ENCODE measurements around the gene SPEM3.

The SPEM3 gene

DNA sequence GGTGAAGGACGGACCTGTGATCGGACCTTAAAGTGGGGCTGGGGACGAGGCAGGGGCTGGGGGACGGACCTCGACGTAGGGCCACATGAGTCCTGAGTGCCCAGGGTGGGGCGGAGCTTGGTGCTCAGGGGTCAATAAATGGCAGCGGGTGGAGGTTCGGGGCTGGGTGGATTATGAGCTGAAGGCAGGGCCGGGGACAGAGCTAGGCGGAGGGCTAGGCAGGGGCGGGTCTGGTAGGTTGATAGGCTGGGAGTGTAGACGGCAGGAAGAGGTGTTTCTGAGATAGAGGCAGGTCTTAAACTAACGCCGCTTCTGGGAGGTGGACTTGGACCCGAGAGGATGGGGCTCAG, 16.9 kb downstream of the SPEM3 start:
- Histone ChIP-seq H3K27ac (ENCODE audit: low read depth, low read length) (peak overlapping the region; percentile 81; the same call in 1 of the 2 replicates), H3K4me3 (ENCODE audit: low read length) (peak overlapping the region; percentile 68), H3K36me3 (ENCODE audit: insufficient read depth, low read length) (no peaks in the 10 kb centered on the region), H3K9me3 (ENCODE audit: insufficient read depth, low read depth, low read length) (no peaks in the 10 kb centered on the region), H3K9ac (ENCODE audit: low read depth, low read length) (peak overlapping the region; percentile 62; the same call in 1 of the 2 replicates), H3K4me1 (ENCODE audit: insufficient read depth, low read length) (peaks cover 19% of the 10 kb centered on the region), H3K27me3 (ENCODE audit: insufficient read depth, low read length) (peaks cover 5% of the 10 kb centered on the region; the same call in 1 of the 2 replicates)
- WGBS = 2% methylated on average over 16 of the region's 16 CpGs

DNA sequence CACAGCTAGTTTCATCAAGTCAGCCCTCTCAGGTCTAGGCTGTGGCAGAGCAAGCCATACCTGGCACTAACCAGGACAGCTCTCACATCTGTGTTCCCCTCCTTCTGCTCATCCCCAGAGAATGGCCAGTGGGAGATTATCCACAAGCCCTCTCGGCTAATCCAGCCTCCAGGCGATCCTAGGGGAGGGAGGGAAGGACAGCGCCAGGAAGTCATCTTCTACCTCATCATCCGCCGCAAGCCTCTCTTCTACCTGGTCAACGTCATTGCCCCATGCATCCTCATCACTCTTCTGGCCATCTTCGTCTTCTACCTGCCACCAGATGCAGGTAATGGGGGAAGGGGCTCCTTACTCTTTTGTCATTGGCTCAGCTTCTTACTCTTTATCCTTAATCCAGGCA, 19.8 kb downstream of the SPEM3 start:
- H3K27me3 ChIP-seq (ENCODE audit: insufficient read depth, low read length) = no peaks in the 10 kb centered on the region
- H3K4me1 ChIP-seq (ENCODE audit: insufficient read depth, low read length) = peaks cover 11% of the 10 kb centered on the region
- no peaks in the 10 kb centered on the region for H3K36me3 ChIP-seq (ENCODE audit: insufficient read depth, low read length)
- WGBS = 88% methylated on average over 7 of the region's 7 CpGs
- H3K9me3 ChIP-seq (ENCODE audit: insufficient read depth, low read depth, low read length) = no peaks in the 10 kb centered on the region
- H3K4me3 ChIP-seq (ENCODE audit: low read length) = no peak overlapping the region
- no peak overlapping the region for H3K27ac ChIP-seq (ENCODE audit: low read depth, low read length)
- no peak overlapping the region for H3K9ac ChIP-seq (ENCODE audit: low read depth, low read length)

DNA sequence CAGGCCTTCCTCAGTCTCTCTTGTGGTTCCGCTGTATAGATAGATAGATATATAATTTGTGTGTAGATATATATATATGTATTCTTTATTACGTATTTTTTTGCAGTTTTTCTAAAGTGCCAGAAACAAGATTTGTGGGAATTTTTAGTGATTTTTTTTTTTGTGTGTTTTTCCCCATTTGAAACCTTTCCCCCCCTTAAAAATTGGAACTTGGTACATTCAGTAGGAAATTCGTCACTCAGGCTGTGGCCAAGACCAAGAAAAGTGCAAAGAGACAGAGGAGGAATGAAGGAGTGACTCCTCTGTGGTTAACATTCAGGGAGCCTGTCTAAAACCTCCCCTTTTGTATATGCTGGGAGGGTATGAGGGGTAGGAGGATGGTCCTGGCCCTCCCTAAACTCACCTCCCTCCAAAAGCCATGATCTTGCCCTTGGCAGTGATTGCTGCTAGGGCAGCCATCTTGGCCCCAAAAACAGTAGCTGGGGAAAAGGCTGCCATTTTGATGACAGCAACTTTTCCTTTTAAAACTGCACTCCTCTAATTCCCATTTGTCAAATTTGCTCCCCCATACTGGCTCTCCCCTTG, 31.4 kb downstream of the SPEM3 start:
- H3K27ac ChIP-seq (ENCODE audit: low read depth, low read length) = peak overlapping the region; percentile 40
- H3K4me1 ChIP-seq (ENCODE audit: insufficient read depth, low read length) = peaks cover 7% of the 10 kb centered on the region
- no peak overlapping the region for H3K9ac ChIP-seq (ENCODE audit: low read depth, low read length)
- H3K4me3 ChIP-seq (ENCODE audit: low read length) = no peak overlapping the region
- H3K9me3 ChIP-seq (ENCODE audit: insufficient read depth, low read depth, low read length) = no peaks in the 10 kb centered on the region
- H3K36me3 ChIP-seq (ENCODE audit: insufficient read depth, low read length) = 0 out of 2 replicates have a peak, but pooled peaks cover 6% of the 10 kb centered on the region
- 80% methylated on average over 2 of the region's 3 CpGs for WGBS
- no peaks in the 10 kb centered on the region for H3K27me3 ChIP-seq (ENCODE audit: insufficient read depth, low read length)

DNA sequence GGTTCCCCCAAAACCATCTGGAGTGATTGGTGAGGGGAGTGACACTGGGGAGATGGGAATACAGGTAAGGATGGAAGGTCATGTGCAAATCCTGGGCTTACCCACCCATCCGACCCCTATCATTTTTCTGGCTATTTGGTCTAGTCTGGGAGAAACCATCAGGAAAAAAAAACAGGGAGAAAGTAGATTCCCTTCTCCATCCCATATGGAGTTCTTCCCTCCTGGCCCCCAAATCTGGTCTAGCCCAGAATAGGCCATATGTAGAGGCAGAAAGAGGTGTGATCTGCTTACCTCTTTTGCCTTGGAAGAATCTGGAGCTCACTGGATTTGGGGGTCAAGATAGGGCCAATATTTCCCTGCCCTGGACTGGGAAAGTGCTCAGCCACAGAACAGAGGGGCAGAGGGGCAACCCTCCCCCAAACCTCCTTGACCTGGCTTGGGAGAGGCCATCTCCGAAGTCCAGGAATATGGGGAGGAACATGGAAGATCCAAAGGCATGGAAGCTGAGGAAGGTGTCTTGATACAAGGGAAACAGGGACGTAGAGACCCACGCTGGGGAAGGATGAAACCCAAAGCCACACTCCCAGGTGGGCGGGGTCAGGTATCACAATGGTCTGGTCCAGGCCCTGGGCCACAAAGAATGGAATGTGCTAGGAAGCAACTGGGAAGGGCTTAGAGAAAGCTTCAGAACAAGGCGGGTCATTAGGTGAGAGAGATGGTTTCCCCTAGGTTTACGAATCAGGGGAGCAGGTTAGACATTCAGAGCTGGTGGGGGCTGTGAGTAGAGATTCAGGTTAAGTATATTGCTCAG, 32.4 kb downstream of the SPEM3 start:
- Histone ChIP-seq H3K4me1 (ENCODE audit: insufficient read depth, low read length) (peaks cover 7% of the 10 kb centered on the region), H3K9me3 (ENCODE audit: insufficient read depth, low read depth, low read length) (no peaks in the 10 kb centered on the region), H3K9ac (ENCODE audit: low read depth, low read length) (no peak overlapping the region), H3K27ac (ENCODE audit: low read depth, low read length) (no peak overlapping the region; the same call in 1 of the 2 replicates), H3K36me3 (ENCODE audit: insufficient read depth, low read length) (0 out of 2 replicates have a peak, but pooled peaks cover 6% of the 10 kb centered on the region), H3K4me3 (ENCODE audit: low read length) (no peak overlapping the region), H3K27me3 (ENCODE audit: insufficient read depth, low read length) (no peaks in the 10 kb centered on the region)
- 69% methylated on average over 7 of the region's 7 CpGs for WGBS

DNA sequence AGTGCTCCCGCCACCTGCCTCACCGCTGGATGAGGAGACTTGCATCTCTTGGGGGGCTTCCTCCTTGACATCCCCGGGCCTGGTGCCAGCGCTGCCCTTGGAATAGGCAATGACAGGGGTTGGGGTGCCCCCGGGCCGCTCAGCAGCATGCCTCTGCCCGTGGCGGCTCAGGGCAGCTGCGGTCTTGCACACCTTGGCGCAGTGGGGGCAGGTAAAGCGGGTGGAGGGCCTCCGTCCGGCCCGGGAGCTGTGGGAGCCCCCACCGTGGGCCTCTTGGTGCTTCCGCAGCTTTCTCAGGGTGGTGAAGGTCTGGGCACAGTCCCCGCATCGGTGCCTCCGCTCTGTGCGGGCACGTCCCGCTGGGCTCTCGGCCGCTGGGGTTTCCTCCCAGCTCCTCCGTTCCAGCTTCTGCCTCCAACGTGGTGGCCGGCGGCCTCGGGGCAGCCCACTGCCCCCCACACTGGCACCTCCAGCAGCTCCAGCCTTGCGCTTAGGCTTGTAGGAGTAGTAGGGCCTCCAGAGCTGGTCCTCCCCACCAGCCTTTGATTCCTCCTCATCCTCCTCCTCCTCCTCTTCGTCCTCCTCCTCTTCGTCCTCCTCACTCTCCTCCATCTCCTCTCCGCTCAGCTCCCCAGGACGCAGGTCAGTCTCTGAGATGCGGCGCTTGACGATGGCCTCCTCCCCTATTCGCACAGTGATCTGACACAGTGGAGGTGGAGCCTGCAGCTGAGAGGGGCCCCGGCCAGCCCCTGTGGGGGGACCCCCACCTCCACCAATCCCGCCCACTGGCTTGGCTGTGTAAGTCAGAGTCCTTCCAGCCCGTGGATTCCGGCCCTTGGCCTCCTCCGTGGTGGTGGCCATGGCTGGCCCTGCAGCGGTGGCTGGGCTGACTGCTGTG, 34.1 kb downstream of the SPEM3 start:
- no peak overlapping the region; the same call in 1 of the 2 replicates for H3K9ac ChIP-seq (ENCODE audit: low read depth, low read length)
- H3K27me3 ChIP-seq (ENCODE audit: insufficient read depth, low read length) = no peaks in the 10 kb centered on the region

DNA sequence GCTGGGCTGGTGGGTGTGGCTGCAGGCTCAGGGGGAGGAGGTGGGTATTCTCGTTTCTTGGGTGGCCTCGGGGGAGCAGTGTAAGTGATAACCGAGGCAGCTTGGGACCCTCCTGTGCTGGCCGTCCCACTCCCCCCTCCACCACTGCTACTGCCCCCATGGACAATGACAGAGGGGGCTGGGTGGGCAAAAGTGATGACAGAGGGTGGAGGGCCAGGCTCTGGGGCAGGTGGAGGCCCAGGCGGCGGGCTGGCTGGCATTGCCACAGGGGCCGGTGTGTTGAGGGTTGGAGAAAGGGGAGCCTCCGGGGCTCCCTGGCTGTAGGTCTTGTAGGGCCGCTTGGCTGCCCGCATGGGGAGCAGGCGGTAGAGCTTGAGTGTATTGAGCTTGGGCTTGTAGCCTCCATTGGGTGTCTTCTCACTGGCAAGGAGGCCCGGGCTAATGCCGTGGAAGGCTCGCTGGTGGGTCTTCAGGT, 34.8 kb downstream of the SPEM3 start:
- no peak overlapping the region for H3K4me3 ChIP-seq (ENCODE audit: low read length)
- H3K27me3 ChIP-seq (ENCODE audit: insufficient read depth, low read length) = no peaks in the 10 kb centered on the region
- H3K36me3 ChIP-seq (ENCODE audit: insufficient read depth, low read length) = peaks cover 15% of the 10 kb centered on the region
- H3K4me1 ChIP-seq (ENCODE audit: insufficient read depth, low read length) = peaks cover 7% of the 10 kb centered on the region
- 91% methylated on average over 11 of the region's 14 CpGs for WGBS
- no peak overlapping the region for H3K9ac ChIP-seq (ENCODE audit: low read depth, low read length)
- H3K9me3 ChIP-seq (ENCODE audit: insufficient read depth, low read depth, low read length) = no peaks in the 10 kb centered on the region
- no peak overlapping the region for H3K27ac ChIP-seq (ENCODE audit: low read depth, low read length)

More for the DNA sequence above, 34.1 kb downstream of the SPEM3 start:
- H3K9me3 ChIP-seq (ENCODE audit: insufficient read depth, low read depth, low read length) = no peaks in the 10 kb centered on the region
- no peak overlapping the region for H3K4me3 ChIP-seq (ENCODE audit: low read length)
- H3K27ac ChIP-seq (ENCODE audit: low read depth, low read length) = no peak overlapping the region
- H3K36me3 ChIP-seq (ENCODE audit: insufficient read depth, low read length) = peaks cover 15% of the 10 kb centered on the region
- peaks cover 7% of the 10 kb centered on the region for H3K4me1 ChIP-seq (ENCODE audit: insufficient read depth, low read length)
- WGBS = 95% methylated on average over 44 of the region's 44 CpGs

DNA sequence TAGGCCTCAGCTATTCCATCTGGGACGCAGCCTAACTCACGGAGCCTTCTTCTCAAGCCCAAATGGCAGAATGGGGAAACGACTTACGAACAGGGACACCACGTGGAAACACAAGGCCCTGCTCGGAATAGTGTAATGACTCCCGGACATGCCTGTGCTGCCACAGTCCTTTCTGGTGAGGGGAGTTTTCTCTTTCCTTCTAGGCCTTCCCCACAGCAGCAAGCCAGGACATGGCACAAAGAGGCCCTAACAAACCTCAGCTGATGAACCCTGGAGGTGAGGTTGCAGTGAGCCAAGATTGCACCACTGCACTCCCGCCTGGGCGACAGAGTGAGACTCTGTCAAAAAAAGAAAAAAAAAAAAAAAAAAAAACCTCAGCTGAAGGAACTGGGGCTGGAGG, 35.4 kb downstream of the SPEM3 start:
- Histone ChIP-seq H3K4me3 (ENCODE audit: low read length) (no peak overlapping the region), H3K9ac (ENCODE audit: low read depth, low read length) (no peak overlapping the region), H3K27me3 (ENCODE audit: insufficient read depth, low read length) (no peaks in the 10 kb centered on the region), H3K4me1 (ENCODE audit: insufficient read depth, low read length) (peaks cover 7% of the 10 kb centered on the region), H3K9me3 (ENCODE audit: insufficient read depth, low read depth, low read length) (no peaks in the 10 kb centered on the region), H3K27ac (ENCODE audit: low read depth, low read length) (no peak overlapping the region), H3K36me3 (ENCODE audit: insufficient read depth, low read length) (peaks cover 17% of the 10 kb centered on the region)
- WGBS = 93% methylated on average over 9 of the region's 9 CpGs

DNA sequence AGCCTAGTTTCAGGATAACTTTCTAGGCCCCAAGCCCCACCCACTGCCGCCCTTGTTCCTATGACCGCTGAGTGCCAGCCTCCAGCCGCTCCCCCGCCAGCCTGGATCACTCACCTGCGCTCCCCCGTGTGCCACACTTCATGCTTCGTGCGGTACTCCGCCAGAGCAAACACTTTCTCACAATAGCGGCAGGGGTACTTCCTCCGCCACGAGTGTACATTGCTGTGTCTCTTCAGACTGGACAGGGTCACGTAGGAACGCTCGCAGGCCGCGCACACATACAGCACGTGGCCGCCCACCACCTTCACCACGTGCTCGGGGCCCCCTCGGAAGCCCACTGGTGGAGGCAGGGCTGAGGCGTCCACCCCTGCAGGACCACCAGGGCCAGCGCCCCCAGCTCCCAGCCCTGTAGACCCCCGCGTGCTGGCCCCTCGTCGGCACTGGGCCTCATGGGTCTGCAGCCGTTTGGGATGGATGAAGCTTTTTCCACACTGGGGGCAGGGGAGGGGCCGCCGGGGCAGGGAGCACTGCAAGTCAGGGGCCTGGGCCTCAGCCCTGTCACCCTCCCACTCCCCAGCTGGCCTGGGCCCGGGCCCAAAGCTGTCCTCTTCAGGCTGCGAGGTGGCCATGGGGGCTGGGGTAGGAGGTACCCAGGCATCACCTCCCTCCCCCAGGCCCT, 37.1 kb downstream of the SPEM3 start:
- Histone ChIP-seq H3K9me3 (ENCODE audit: insufficient read depth, low read depth, low read length) (no peaks in the 10 kb centered on the region), H3K4me1 (ENCODE audit: insufficient read depth, low read length) (peaks cover 7% of the 10 kb centered on the region), H3K27ac (ENCODE audit: low read depth, low read length) (no peak overlapping the region), H3K27me3 (ENCODE audit: insufficient read depth, low read length) (no peaks in the 10 kb centered on the region), H3K4me3 (ENCODE audit: low read length) (no peak overlapping the region), H3K36me3 (ENCODE audit: insufficient read depth, low read length) (peaks cover 17% of the 10 kb centered on the region), H3K9ac (ENCODE audit: low read depth, low read length) (no peak overlapping the region)
- WGBS = 94% methylated on average over 31 of the region's 33 CpGs

DNA sequence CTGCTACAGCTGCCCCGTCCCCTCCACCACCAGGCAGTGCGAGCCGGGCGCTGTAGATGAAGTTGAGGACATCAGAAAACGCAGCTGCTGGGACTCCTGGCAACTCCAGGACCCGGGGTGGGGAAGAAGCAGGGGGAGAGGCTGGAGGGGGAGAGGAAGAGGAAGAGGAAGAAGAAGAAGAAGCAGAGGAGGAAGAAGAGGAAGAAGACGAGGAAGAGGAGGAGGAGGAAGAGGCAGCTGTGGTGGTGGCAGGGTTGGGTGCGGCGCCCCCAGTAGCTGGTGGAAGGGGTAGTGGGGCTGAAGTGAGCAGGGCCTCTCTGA, 37.6 kb downstream of the SPEM3 start:
- H3K9me3 ChIP-seq (ENCODE audit: insufficient read depth, low read depth, low read length) = no peaks in the 10 kb centered on the region
- H3K27ac ChIP-seq (ENCODE audit: low read depth, low read length) = no peak overlapping the region
- no peak overlapping the region for H3K9ac ChIP-seq (ENCODE audit: low read depth, low read length)
- peaks cover 4% of the 10 kb centered on the region; the same call in 1 of the 2 replicates for H3K4me1 ChIP-seq (ENCODE audit: insufficient read depth, low read length)
- 93% methylated on average over 9 of the region's 9 CpGs for WGBS
- H3K4me3 ChIP-seq (ENCODE audit: low read length) = no peak overlapping the region
- H3K36me3 ChIP-seq (ENCODE audit: insufficient read depth, low read length) = peaks cover 17% of the 10 kb centered on the region
- H3K27me3 ChIP-seq (ENCODE audit: insufficient read depth, low read length) = no peaks in the 10 kb centered on the region

DNA sequence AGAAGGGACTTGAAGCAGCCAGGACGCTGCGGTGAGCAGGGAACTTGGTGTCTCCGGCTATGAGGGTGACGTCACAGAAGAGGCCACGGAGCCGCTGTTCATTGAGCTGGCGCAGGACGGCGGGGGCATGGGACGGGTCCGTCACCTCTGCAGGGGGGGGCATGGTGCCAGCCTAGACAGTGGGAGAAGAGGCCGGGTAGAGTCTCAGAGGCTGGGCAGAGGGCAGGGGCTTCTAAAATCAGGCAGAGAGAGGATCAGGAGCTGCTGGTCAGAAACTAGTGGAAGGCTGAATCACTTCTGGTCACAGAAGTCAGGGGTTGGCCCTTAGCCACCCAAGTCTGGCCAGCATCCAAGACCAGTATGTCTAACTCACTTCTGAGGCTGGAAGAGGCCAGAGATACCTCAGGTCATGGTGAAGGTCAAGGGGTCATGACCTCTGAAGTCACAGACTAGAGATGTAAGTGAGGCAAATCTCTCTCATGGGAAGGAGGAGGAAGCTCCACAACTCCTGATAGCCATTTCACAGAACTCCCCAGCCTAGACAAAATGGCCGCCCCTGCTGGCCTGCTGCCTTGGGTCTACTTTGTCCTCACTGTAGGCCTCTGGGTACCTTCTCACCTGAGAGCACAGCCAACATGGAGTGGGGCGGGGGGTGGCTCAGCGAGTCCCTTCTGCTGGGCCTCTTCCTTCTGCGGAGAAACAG, 38.1 kb downstream of the SPEM3 start:
- H3K36me3 ChIP-seq (ENCODE audit: insufficient read depth, low read length) = peaks cover 17% of the 10 kb centered on the region
- H3K4me3 ChIP-seq (ENCODE audit: low read length) = no peak overlapping the region
- no peaks in the 10 kb centered on the region for H3K9me3 ChIP-seq (ENCODE audit: insufficient read depth, low read depth, low read length)
- no peaks in the 10 kb centered on the region for H3K4me1 ChIP-seq (ENCODE audit: insufficient read depth, low read length)
- H3K27me3 ChIP-seq (ENCODE audit: insufficient read depth, low read length) = no peaks in the 10 kb centered on the region
- no peak overlapping the region for H3K9ac ChIP-seq (ENCODE audit: low read depth, low read length)
- no peak overlapping the region for H3K27ac ChIP-seq (ENCODE audit: low read depth, low read length)
- WGBS = 91% methylated on average over 16 of the region's 16 CpGs

Data from HUES64 (cell line).